ENCODE measurements around the gene IL1RN.

The IL1RN gene

GRCh38 chr2:113182471-113183260, 55.3 kb downstream of the IL1RN start:
- TF ChIP-seq CTCF (IDR thresholded peaks at IDR 0.05; ENCODE audit: low read depth, low read length): no peak
- Histone ChIP-seq H3K36me3 (no peaks in the 10 kb centered on the region), H3K27me3 (ENCODE audit: insufficient read depth, low read depth, severe bottlenecking) (no peaks in the 10 kb centered on the region), H3K9me3 (ENCODE audit: severe bottlenecking) (no peaks in the 10 kb centered on the region), H3K27ac (no peak overlapping the region), H3K4me3 (ENCODE audit: low read depth, low read length) (no peak overlapping the region)
- DNase-seq: no peak

- Histone ChIP-seq H3K4me3 (ENCODE audit: low read depth, low read length) (no peak overlapping the region), H3K36me3 (no peaks in the 10 kb centered on the region), H3K9me3 (ENCODE audit: severe bottlenecking) (no peaks in the 10 kb centered on the region), H3K27me3 (ENCODE audit: insufficient read depth, low read depth, severe bottlenecking) (no peaks in the 10 kb centered on the region), H3K27ac (no peak overlapping the region)
- no peak for DNase-seq
- TF ChIP-seq CTCF (IDR thresholded peaks at IDR 0.05; ENCODE audit: low read depth, low read length): no peak
Measured at GRCh38 chr2:113183264-113183663, 55.9 kb downstream of the IL1RN start.
